Inferior parietal cortex (tissue), 1 donor: Measurements from ENCODE around the gene EFHD1.
"Not testable (repeated sequence)": the region's sequence is repeated elsewhere in the genome, so short reads cannot be mapped to it uniquely, and the experiment has no call there.

Experiments
- DNase-seq: peaks from one replicate; pipeline ENCODE4 v3.0.0-alpha.2; 2016; ENCODE audit errors: extremely low spot score

The EFHD1 gene

DNA sequence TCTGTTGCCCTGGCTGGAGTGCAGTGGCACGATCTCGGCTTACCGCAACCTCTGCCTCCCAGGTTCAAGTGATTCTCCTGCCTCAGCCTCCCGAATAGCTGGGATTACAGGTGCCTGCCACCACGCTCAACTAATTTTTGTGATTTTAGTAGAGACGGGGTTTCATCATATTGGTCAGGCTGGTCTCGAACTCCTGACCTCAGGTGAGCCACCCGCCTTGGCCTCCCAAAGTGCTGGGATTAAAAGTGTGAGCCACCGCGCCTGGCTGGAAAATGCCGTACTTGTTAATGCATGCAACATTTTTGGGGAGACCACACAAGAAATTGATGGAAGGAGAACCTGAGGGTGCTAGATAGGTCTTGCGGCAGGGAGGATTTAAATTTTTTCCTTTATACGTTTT is 57.7 kb downstream of the EFHD1 start:
- not testable (repeated sequence) for DNase-seq

DNA sequence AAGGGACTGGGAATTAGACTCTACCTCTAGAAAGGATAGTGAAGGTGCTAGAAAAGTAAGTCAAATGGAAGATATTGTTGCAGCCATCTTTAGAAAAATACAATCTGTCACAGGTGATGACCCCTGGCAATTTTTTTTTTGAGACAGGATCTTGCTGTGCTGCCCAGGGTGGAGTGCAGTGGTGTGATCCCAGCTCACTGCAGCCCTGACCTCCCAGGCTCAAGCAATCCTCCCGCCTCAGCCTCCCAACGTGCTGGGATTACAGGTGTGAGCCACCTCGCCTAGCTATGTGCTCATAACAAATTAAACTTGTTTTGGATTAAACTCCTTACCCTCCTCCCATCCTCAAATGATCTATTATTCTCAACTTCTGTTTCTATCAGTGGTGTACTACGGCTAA is 59.9 kb downstream of the EFHD1 start:
- no peak for DNase-seq

DNA sequence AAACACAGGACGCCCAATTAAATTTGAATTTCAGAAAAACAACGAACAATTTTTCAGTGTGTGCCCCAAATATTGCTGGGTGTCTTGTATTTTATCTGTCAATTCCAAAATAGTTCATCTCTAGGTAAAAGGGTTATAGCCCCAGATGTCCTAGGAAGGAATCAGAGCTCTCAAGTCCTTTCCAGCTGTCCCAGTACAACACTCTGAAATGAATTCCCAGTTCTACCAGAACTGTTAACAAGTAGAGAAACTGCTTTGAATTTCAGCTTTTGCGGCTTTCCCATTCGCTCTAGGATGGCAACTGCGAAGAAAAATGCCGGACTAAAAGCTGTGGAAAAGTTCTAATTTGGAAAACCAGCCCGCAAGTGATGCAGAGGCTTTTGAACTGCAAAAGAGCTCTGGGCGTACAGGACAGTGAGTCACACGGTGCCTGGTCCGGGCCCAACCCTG is 63.2 kb downstream of the EFHD1 start:
- DNase-seq: no peak

DNA sequence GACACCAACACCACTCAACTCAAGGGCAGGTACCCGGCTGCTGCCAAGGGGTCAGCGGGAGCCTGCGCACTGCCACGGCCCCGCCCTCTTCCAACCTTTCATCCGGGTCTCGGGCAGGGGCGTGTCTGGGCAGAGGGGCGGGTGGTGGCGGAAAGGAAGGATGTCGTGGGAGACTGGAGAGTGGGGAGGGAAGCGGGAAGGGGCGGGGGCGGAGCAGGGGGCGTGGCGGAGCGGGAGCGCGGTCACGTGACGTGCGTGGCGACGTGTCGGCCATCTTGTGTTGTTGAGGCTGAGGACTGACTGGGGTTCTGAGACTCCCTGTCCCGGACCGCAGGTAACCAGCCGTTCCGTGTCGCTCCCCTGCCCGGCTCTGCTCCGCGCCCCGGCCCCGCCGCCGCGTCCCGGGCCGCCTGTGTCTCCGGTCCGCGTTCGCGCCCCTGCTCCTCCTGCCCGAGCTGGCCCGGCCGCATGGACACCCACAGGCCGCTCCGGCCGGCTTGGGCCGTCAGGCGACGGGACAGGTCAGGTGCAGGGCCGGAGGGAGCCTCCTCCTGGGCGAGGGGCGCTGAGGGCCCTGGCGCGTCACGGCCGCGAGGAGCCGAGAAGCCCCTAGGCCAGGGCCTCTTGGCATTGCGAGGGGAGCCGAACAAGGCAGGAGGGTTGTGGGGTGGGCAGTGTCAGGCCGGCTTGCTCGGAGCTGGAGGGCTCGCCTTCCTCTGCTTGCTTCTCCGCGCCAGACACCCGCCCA is 63.8 kb downstream of the EFHD1 start, which contains the start of gene GIGYF2:
TSS of gene GIGYF2 (plus strand) at position 273 of the 748 bp plus-strand sequence. CDS start 37,867 bp downstream, outside the sequence.
- DNase-seq: peak; percentile 85

DNA sequence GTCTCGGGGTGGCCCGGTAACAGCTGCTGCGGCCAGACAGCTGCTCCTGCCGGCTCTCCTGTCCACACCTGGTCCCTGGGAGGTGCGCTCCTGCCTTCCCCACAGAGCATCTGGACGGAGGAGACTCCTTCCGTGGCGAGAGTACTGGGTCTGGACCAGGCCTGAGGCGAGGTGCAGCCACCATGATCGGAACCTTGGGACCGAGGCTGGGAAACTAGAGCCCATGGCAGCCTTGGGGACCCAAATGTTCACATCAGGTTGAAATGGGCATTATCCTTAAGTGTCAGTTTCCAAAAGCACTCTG is 64.4 kb downstream of the EFHD1 start:
- DNase-seq: peak; percentile 5

DNA sequence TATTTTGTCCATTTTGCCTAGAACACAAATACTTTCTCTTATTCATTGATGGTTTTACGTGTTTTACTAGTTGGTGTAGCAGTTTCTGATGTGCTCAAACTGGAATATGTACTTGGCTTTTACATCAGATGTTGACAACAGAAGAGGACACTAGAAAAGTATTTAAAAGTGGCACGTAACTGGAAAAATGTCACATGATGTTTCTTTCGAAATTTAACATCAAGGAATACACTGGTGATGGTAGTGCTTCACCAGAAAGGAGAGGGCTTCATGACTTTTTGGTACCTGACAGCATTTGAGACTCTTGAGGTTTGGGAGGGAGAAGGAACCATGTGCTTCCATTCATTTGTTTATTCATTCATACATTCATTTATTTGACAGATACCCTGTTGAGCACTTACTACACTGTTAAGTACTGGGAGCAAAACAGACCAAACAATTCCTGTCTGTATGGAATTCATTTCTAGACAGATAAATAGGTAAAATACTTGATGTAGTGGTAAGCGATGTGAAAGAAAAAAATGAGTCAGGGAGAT is 65.2 kb downstream of the EFHD1 start:
- no peak for DNase-seq

DNA sequence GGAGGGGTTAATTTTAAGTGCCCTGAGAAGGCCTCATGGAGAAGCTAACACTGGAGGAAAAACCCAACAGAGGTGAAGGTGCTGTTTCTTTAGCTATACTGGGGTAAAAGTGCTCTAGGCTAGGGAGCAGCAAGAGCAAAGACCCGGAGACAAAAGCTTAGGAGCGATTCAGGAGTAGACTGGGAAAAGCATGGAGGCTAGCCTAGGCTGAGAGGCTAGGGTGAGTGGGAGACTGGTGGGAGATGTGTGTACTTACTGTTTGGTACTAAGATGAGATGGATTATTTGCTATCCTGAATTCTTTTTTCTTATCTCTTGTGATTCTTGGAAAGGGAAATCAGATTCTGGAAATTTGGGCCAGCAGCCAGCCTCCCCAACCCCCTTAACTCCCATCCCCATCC is 65.7 kb downstream of the EFHD1 start:
- no peak for DNase-seq

DNA sequence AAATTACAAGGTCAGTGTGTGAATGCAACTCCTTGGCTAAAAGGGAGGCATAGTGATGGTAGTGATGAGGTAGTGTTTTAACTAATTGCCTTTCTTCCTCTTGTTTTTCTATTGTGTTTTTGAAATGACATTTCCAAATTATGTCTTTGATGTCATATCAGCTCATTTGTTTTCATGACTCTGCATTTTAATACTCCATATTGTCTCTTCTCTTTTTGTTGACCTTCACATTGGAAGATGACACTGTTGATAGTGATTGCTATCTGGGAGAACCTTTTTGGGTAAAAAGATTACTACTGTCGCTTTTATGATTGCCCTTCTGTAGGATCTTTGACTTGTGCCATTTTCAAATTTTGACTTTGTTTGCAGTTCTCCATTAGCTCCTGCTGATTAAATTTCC is 66.8 kb downstream of the EFHD1 start:
- DNase-seq: no peak

DNA sequence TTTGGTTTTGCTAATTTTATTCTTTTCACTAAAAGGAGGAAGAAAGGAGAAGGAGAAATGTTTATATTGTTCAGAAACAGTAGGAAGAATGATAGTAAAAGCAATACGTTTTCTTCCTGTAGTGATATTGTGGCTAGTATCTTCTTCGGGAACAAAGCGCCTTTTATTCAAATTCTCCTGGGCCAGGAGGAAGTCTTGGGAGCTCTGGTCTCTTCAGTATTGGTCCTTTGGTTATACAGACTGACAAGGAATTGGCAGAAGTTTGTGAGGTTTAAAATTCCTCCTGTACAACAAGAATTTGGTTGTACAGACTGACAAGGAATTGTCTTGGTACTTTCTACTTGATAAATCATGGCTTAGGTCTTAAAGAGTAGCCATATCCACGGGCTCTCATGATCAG is 73.7 kb downstream of the EFHD1 start:
- no peak for DNase-seq

DNA sequence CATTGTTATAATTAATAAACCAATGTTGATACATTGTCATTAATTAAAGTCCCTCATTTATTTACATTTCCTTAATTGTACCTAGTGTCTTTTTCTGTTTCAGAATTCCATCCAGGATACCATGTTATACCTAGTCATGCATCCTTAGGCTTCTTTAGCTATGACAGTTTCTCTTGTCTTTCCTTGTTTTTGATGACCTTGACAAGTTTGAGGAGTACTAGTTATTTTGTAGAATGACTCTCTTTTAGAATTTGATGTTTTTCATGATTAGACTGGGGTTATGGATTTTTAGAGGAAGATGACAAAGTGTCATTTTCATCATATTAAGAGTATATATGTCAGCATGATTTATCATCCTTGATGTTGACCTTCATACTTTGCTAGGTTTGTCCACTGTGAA is 80.1 kb downstream of the EFHD1 start:
- no peak for DNase-seq

DNA sequence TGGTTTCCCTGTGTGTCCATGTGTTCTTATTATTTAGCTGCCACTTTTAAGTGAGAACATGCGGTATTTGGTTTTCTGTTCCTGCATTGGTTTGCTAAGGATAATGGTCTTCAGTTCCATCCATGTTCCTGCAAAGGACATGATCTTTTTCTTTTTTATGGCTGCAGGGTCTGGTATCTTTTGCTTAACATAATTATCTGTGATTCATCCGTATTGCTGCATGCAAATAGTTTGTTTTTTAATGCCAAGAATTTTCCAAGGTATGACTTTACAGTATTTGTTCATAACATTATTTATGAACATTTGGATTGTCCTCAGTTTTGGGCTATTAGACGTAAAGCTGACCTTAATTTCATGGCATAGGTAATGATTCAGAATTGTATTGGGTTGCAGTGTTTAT is 81.6 kb downstream of the EFHD1 start:
- no peak for DNase-seq

DNA sequence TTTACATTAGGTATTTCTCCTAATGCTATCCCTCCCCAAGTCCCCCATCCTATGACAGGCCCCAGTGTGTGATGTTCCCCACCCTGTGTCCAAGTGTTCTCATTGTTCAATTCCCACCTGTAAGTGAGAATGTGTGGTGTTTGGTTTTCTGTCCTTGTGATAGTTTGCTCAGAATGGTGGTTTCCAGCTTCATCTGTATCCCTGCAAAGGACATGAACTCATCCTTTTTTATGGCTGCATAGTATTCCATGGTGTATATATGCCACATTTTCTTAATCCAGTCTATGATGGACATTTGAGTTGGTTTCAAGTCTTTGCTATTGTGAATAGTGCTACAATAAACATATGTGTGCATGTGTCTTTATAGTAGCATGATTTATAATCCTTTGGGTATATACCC is 86.7 kb downstream of the EFHD1 start:
- not testable (repeated sequence) for DNase-seq

DNA sequence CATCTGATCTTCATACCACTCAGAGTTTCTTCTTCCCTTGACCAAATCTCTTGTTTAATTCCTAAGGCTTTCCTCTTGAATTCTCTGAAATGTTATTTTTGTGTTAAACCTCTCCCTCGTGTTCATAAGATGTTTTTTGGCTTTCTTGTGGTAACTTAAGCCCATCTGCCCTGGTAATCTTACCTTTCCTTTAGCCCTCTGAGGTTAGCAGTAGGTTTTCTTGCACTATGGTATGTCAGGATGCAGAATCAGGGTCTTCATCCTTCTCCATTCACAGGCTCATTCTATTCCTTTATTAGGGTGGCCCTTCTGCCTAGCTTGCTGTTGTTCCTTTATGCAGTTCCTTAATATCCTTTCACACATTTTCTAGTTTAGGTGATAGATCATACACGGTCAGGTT is 87.9 kb downstream of the EFHD1 start:
- DNase-seq: no peak

DNA sequence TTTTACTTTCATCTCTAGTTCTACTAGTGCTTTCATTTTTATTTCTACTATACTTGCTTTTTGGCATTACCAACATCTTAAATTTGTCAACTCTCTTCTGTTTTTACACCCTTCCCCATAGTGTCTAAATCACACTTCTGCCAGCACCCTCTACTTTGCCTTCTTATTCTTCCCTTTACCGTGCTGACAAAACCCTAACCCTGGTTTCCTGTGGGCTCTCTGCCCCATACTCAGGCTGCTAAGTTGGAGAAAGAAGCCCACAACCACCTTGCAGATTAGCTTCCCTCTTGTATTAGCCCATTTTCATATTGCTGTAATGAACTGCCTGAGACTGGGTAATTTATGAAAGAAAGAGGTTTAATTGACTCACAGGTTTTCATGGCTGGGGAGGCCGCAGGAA is 88.5 kb downstream of the EFHD1 start:
- no peak for DNase-seq

DNA sequence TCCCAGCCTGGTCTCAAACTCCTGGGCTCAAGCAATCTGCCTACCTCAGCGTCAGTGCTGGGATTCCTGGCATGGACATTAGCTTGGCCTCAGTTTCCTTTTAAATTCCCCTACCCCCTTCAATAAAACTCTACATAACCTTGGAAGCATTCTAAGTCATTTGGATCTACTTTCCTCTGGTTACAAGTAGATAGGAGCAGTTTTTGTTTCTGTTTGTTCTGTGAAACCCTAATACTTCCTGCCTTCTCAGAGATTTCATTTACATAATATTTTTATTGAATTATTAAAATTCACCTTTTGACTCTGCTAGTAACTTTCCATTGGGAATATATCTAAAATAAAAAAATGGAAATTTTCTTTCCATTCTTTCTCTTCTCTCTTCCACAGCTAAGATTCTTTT is 89.6 kb downstream of the EFHD1 start:
- DNase-seq: no peak

DNA sequence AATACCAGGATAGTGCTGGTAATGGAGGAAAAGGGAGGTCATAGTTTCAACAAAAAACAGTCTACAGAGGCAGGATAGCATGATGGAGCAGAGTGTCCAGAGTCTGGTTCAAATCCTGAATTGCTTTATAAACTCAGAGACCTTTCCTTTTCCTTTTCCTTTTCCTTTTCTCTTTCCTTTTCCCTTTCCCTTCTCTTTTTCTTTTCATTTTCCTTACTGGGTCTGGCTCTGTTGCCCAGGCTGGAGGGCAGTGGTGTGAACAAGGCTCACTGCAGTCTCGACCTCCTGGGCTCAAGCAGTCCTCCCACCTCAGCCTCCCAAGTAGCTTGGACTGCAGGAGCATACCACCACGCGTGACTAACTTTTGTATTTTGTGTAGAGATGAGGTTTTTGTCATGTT is 95.4 kb downstream of the EFHD1 start:
- DNase-seq: no peak

DNA sequence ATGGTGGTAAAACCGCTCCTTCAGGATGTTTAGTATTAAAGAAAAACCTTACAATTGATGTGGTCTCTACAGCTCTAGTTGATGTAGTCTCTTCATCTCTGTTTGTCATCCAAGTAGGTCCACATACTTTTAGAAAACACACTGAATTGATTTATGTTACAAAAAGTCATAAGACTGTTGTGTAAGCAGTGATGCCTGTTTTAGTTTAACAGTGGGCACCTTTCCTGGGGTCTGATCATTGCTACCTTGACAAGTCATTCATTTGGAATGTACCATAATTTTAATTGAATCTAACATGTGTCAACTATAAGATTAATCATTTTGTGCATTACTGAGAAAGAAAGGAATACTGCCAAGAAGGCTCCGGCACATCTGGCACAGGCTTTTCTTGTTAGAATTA is 98.1 kb downstream of the EFHD1 start:
- no peak for DNase-seq
